Measurements from ENCODE around the gene ZNF789.

GRCh38 chr7:99453105-99453504, 19.6 kb upstream of the ZNF789 start:
- TF ChIP-seq STAT3 (IDR thresholded peaks at IDR 0.05; ENCODE audit: low read depth, low read length) (no peak), CTCF (IDR thresholded peaks at IDR 0.05 in 2 of 3, conservative IDR thresholded peaks at IDR 0.05 in 1 of 3; ENCODE audit: control insufficient read depth in 2 of 3, extremely low read depth in 1 of 3, insufficient read depth in 1 of 3, low read depth in 3 of 3, low read length in 3 of 3) (no peak), POLR2AphosphoS5 (IDR thresholded peaks at IDR 0.05; ENCODE audit: low read length) (no peak)
